MG63 (cell line): ENCODE data around the gene BCR. TPM values are rescaled to one million over a fixed set of nuclear protein-coding genes. Genes with fewer than 3 reads are reported as not detected.

Source experiments
- DNase-seq: peaks from one replicate; pipeline ENCODE4 v3.0.0-alpha.2; 2020
- H3K27me3 ChIP-seq: fragments of 250-450 bp; sonication (Bioruptor Pico); 2 replicates; pipeline ENCODE4 v1.5.1; 2020; ENCODE audit warnings: mild to moderate bottlenecking, moderate library complexity
- H3K36me3 ChIP-seq: fragments of 250-450 bp; sonication (Bioruptor Pico); 2 replicates; pipeline ENCODE4 v1.5.1; 2020; ENCODE audit warnings: mild to moderate bottlenecking, moderate library complexity
- H3K4me3 ChIP-seq: fragments of 250-450 bp; sonication (Bioruptor Pico); 2 replicates; pipeline ENCODE4 v1.5.1; 2020; ENCODE audit warnings: mild to moderate bottlenecking, moderate library complexity
- H3K9me3 ChIP-seq: fragments of 250-450 bp; sonication (Bioruptor Pico); 2 replicates; pipeline ENCODE4 v1.5.1; 2020; ENCODE audit warnings: mild to moderate bottlenecking, moderate library complexity
- total RNA-seq: library from RNA; depleted of rRNA; stranded (reverse); fragments of >200 nt; shearing (Covaris generic); gene quantifications from 2 replicates; pipeline ENCODE4 v1.2.3, GENCODE V29; 2014; ENCODE audit warnings: low replicate concordance

Gene BCR
- total RNA-seq, 1 experiment from 2014 or later = 17.3 TPM

DNA sequence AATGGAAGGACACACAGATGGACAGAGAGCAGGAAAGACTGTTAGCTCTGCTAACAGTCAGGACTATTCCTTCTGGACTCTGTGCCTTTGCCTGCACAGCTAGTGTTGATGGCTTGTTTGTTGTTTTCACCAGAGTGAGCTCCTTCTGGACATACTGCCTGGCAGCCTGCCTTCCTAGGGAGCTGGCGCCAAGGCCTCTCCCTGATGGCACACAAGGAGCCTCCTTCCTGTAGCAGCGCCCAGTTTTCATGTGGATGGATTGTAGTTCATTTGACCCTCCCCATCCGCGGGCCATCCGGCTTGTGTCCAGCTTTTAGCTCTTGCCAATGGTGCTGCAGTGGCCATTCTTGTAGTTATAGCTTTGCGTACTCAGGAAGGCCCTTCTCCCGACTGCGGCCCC, 16.6 kb upstream of the BCR start:
- no peaks in the 10 kb centered on the region for H3K36me3 ChIP-seq
- peak; percentile 91 for DNase-seq
- H3K27me3 ChIP-seq = no peaks in the 10 kb centered on the region
- H3K9me3 ChIP-seq = no peaks in the 10 kb centered on the region
- H3K4me3 ChIP-seq = no peak overlapping the region

DNA sequence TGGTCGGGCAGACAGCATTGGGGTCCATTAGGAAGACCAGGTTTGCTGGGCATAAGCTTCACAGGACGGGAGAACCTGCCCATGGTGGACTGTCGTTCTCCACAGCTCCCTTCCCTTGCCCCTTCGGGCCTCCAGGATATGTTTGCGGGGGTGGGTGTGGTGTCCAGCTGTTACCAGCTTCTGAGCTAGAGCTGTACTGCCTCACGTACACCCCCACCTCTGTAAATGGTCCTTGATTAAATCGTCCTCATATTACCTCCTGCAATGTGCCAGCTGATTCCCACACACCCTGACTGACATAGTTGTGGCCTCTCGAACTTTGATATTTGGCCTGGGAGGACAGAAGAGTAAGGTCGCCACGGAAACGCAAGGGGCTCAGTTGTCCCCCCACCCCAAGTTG, 16.2 kb upstream of the BCR start:
- no peaks in the 10 kb centered on the region for H3K9me3 ChIP-seq
- no peaks in the 10 kb centered on the region for H3K27me3 ChIP-seq
- no peak overlapping the region for H3K4me3 ChIP-seq
- DNase-seq = peak; percentile 30
- no peaks in the 10 kb centered on the region for H3K36me3 ChIP-seq

DNA sequence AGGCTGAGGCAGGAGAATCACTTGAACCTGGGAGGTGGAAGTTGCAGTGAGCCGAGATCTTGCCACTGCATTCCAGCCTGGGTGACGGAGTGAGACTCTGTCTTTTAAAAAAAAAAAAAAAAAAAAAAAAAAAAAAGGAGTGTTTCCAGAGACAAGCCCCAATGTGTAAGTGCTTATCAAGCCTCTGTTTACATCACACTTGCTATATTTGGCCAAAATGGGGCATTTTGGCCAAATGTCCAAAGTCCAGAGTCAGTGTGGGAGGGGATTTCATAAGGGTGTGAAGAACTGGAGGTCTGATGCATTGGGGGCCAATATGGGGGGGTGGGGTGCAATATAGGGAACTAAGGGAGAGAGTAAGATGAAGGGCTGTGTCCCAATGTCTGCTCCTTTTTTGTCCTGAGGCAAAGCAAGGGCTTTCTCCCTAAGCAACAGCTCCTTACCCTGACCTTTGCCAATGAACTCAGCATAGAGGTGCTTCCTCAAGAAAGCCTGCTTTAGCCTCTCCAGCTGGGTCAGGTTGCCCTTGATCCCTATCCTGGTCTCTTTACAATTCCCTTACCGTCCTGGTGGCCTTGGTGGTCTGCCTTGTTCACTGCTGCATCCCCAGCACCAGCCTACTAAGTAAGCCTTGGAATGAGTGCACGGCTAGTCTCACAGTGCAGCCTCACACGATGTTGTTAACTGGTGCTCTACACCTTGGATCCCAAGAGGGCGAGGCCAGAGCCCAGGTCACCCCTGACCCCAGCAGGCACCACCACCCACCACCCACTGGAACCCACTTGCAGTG, 14.1 kb upstream of the BCR start:
- no peak for DNase-seq
- Histone ChIP-seq H3K9me3 (no peaks in the 10 kb centered on the region), H3K27me3 (no peaks in the 10 kb centered on the region), H3K4me3 (no peak overlapping the region), H3K36me3 (no peaks in the 10 kb centered on the region)

DNA sequence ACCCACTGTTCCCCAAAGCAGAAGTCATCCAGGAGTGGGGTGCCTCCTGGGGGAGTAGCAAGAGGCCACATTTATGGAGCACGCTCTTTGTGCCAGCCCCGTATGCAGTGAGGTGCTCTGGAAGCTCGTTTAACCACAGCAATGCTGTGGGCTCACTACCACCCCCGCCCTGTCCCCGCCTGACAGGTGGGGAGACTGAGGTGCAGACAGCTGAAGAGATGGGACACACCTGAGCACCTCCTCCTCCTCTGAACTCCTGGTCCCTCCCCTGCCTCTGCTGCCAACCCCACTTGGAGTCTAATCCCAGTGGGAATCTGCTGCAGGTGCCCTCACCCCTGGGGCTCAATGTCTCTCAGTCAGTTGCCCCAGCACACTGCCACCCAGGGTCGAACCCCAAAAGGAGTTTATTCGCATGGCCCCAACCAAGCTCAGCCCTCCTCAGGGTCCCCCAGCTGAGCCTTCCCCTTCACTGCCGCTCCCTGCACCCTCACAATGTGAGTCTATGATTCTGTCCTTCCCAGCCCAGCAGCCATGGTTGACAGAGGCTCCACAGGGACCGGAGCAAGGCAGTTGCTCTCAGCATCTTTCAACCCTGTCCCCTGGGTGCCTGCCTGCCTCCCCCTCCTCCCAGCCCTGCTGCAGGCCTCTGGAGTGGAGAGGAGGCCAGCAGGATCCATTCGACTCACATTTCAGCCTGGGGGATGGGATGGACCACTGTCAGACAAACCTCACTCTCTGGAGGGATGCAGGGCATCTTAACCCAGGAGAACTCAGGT, 13.3 kb upstream of the BCR start:
- Histone ChIP-seq H3K36me3 (no peaks in the 10 kb centered on the region), H3K9me3 (no peaks in the 10 kb centered on the region), H3K4me3 (no peak overlapping the region), H3K27me3 (no peaks in the 10 kb centered on the region)
- DNase-seq = no peak

DNA sequence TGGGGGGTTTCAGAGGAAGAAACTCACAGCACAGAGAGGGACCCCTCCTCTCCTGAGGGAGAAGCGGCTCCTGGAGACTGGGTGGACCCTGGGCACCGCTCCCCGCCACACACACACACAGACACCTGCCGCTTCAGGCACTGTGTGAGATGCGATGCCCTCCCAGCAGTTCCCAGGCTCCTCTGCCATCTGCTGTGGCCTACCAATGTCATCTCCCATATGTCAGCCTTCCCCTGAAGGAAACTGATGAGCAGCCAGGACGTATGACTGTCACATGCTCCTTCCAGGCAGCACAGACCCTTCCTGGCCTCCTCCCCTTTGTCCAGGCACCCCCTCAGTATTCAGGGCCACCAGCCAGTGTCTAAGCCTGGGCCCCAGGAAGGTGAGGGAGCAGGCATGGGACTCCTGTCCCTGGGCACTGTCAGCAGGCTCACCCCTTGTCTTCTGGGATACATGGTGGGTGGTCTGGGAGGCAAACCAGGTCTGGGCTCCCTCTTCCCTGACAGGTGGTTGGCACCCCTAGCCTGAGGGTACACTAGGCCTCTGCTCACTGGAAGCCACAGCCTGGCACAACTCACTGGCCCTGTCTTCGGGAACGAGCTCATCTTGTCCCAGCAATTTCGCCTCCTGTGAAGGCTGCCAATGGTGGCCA, 11.8 kb upstream of the BCR start:
- no peaks in the 10 kb centered on the region for H3K9me3 ChIP-seq
- no peaks in the 10 kb centered on the region for H3K27me3 ChIP-seq
- H3K36me3 ChIP-seq = no peaks in the 10 kb centered on the region
- H3K4me3 ChIP-seq = no peak overlapping the region
- no peak for DNase-seq

DNA sequence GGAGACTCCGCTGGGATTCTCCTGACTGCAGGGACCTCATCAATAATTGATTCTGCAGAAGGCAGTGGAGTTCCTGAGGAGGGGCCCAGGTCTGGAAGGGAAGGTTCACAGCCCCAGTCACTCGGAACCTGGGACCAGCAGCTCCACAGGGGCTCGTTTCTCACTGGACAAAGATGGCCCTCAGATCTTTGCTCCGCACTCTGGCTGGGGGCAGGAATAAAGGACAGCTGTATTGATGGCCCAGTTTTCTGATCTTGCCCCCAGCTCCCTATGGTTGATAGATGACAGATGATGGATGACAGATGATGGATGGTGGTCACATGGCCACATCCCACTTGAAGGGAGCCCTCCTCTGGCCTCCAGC, 11.3 kb upstream of the BCR start:
- H3K9me3 ChIP-seq = no peaks in the 10 kb centered on the region
- no peaks in the 10 kb centered on the region for H3K27me3 ChIP-seq
- no peak overlapping the region for H3K4me3 ChIP-seq
- no peaks in the 10 kb centered on the region for H3K36me3 ChIP-seq
- no peak for DNase-seq

DNA sequence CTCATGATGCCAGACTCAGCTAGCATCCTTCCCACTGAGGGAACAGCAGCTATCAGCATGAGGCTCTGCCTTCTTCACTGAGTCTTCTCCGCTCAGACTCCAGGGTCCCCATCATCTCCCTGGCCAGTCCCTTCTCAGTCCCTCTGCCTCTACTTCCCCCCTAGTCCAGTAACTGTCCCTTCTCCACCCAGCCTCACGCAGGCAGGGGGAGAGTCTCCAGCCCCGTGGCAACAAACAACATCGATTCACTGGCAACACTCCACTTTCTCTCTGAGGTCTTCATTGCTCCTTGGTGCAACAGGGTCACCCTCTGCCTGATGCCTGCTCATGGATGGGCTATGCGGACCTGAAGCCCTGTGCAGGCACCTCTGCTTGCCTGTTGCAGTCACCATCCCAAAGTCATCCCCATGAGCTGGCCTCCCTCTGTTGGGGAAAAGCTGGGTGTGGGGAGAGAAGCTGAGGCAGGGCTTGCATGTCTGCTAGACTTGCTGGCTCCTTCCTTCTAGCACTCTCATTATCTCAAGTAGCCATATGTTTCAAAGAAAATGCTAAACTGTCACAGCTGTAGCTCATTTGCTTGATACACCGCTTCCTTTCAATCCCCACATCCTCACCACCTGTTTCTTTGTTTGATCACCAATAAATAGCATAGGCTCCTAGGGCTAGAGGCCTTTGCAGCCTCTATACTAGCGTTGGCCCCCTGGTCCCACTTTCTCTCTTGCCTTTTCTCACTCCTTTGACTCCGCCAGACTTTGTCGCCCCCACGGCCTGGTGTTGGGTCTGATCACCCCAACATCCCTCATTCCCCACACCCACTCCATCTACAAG, 4.3 kb upstream of the BCR start:
- Histone ChIP-seq H3K9me3 (no peaks in the 10 kb centered on the region; the same call in 1 of the 2 replicates), H3K36me3 (no peaks in the 10 kb centered on the region), H3K4me3 (no peak overlapping the region), H3K27me3 (no peaks in the 10 kb centered on the region)
- DNase-seq = no peak

DNA sequence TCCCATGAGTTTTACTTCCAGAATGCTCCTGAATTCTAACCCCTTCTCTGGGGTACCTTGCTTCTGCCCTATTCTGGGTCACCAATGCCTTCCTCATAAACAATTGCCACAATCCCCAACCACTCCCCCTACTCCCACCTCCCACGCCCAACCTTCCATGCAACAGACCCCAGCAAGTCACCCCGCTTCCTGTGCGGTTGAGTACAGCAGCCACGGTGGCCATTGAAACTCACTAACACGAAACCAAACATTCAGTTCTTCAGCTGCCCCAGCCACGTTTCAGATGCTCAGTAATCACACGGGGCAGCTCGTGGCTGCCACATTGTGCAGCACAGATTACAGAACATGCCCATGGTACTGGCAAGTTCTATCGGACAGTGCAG, 3.7 kb upstream of the BCR start:
- Histone ChIP-seq H3K4me3 (no peak overlapping the region), H3K9me3 (no peaks in the 10 kb centered on the region; the same call in 1 of the 2 replicates), H3K36me3 (no peaks in the 10 kb centered on the region; the same call in 1 of the 2 replicates), H3K27me3 (no peaks in the 10 kb centered on the region)
- no peak for DNase-seq

DNA sequence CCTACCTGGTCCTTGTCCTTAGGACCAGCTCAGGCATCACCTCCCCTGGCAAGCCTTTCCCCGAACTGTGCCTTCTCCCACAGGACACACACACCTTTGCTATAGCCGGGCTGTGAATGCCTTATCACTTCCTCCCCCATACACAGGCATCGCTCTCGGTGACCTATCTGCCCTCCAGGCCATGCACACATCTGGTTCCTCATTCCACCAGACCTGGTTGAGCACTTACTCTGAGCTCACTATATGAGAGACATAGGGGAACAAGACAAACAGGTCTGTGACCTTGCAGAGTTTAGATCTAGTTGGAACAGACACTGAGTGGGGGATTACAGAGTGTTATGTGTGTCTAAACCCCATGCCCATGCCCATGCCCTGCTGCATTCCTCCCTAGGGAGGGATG, 3.1 kb upstream of the BCR start:
- DNase-seq = no peak
- no peak overlapping the region for H3K4me3 ChIP-seq
- peaks cover 3% of the 10 kb centered on the region; the same call in 1 of the 2 replicates for H3K36me3 ChIP-seq
- H3K27me3 ChIP-seq = no peaks in the 10 kb centered on the region
- no peaks in the 10 kb centered on the region; the same call in 1 of the 2 replicates for H3K9me3 ChIP-seq

DNA sequence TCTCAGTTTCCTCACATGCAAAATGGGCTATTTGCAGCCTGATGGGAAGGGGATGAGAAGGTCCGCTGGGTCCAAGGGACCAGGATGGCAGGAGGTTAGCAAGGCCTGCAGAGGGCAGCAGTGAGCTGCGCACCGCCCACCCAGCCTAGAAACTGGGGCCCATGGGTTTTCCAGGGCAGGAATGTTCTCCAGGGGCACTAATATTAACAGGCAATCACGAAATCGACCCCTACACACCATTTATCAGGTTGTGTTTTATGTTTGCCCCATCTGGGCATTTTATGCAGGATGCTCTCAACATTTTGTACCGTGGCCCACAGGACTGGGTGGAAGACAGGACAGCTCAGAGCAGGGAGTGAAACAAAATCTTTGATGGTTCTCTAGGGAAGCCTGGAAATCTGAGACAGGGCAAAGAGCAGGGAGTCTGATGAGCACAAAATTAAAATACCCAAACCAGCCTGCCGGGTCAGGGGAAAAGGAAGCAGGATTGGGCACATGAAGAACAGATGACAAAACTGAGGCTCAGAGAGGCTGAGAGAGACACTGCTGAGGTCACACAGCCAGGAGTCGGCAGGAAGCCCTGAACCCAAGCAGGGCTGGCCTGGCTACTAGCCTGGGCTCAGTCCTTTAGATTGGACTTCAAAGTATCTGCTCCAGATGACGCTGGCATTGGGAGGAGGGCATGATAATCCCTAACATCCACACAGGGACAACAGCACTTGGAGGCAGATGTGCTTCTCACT, 1.6 kb upstream of the BCR start:
- H3K4me3 ChIP-seq = no peak overlapping the region
- DNase-seq = peak; percentile 46
- H3K9me3 ChIP-seq = no peaks in the 10 kb centered on the region; the same call in 1 of the 2 replicates
- peaks cover 3% of the 10 kb centered on the region; the same call in 1 of the 2 replicates for H3K36me3 ChIP-seq
- H3K27me3 ChIP-seq = no peaks in the 10 kb centered on the region

DNA sequence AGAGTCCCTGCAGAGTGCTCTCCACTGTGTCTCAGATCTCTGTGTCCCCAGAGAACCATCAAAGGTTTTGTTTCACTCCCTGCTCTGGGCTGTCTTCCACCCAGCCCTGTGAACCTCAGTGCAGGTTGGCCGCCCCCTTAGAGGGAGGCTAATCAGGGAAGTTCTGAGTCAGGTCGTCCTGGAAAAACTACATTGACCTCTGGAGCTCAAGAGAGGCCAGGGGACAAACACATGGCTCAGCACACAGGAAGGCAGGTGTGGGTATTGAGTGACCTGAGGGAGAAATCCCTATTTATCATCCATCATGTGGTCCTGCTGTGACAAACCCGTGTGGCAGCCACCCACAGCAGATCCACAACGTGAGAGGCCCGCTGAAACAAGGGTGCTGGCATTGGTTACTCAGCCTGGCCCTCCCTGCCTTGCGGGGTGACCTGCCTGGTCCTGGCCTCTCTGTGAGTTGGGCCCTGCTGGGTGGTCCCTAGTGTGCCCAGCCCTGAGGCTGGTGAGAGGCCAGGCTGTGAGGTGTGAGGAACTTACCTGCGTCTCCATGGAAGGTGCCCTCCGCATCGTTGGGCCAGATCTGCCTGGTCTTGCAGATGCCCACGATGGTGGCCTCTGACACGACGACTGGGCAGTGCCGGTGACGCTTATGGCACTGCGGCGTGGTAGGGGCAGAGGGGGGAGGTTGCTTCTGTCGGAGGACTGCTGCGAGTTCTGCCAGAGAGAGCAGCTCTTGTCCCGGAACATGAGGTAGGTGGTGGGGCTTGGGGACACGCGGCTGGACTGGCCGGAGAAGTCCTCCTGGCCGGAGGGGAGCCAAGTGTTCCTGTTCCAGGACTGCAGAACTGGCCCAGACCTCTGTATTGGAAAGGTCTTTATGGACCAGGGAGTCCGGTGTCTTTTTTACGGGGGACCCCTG, 669 bp upstream of the BCR start:
- H3K36me3 ChIP-seq = peaks cover 3% of the 10 kb centered on the region; the same call in 1 of the 2 replicates
- no peaks in the 10 kb centered on the region; the same call in 1 of the 2 replicates for H3K9me3 ChIP-seq
- H3K27me3 ChIP-seq = no peaks in the 10 kb centered on the region
- DNase-seq = no peak
- peak overlapping the region; percentile 50 for H3K4me3 ChIP-seq

DNA sequence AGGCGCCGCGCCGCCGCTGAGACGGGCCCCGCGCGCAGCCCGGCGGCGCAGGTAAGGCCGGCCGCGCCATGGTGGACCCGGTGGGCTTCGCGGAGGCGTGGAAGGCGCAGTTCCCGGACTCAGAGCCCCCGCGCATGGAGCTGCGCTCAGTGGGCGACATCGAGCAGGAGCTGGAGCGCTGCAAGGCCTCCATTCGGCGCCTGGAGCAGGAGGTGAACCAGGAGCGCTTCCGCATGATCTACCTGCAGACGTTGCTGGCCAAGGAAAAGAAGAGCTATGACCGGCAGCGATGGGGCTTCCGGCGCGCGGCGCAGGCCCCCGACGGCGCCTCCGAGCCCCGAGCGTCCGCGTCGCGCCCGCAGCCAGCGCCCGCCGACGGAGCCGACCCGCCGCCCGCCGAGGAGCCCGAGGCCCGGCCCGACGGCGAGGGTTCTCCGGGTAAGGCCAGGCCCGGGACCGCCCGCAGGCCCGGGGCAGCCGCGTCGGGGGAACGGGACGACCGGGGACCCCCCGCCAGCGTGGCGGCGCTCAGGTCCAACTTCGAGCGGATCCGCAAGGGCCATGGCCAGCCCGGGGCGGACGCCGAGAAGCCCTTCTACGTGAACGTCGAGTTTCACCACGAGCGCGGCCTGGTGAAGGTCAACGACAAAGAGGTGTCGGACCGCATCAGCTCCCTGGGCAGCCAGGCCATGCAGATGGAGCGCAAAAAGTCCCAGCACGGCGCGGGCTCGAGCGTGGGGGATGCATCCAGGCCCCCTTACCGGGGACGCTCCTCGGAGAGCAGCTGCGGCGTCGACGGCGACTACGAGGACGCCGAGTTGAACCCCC, 798 bp downstream of the BCR start:
- peaks cover 3% of the 10 kb centered on the region; the same call in 1 of the 2 replicates for H3K36me3 ChIP-seq
- no peak for DNase-seq
- H3K4me3 ChIP-seq = peak overlapping the region; percentile 46

DNA sequence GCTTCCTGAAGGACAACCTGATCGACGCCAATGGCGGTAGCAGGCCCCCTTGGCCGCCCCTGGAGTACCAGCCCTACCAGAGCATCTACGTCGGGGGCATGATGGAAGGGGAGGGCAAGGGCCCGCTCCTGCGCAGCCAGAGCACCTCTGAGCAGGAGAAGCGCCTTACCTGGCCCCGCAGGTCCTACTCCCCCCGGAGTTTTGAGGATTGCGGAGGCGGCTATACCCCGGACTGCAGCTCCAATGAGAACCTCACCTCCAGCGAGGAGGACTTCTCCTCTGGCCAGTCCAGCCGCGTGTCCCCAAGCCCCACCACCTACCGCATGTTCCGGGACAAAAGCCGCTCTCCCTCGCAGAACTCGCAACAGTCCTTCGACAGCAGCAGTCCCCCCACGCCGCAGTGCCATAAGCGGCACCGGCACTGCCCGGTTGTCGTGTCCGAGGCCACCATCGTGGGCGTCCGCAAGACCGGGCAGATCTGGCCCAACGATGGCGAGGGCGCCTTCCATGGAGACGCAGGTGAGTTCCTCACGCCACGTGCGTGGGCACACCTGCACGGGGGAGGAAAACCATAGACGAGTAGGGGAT, 1.5 kb downstream of the BCR start:
- H3K4me3 ChIP-seq = peak overlapping the region; percentile 32
- no peaks in the 10 kb centered on the region for H3K27me3 ChIP-seq
- H3K36me3 ChIP-seq = peaks cover 3% of the 10 kb centered on the region; the same call in 1 of the 2 replicates
- DNase-seq = no peak
- no peaks in the 10 kb centered on the region for H3K9me3 ChIP-seq

More for the DNA sequence above, 798 bp downstream of the BCR start:
- H3K9me3 ChIP-seq = no peaks in the 10 kb centered on the region; the same call in 1 of the 2 replicates
- no peaks in the 10 kb centered on the region for H3K27me3 ChIP-seq
